A673 (cell line): ENCODE measurements around the gene RAB3C. TPM values are rescaled to one million over a fixed set of nuclear protein-coding genes. Genes with fewer than 3 reads are reported as not detected.

Source experiments
- BruUV-seq: library from RNA; stranded (reverse); fragments of 400-500 nt; replicated peaks from 2 replicates; lab custom pipeline; 2021; lab: Mats Ljungman, UMichigan
- CTCF ChIA-PET: fragments of 300-600 bp; sonication (Branson Sonifier 250); formaldehyde crosslinking; loops from one replicate; lab custom pipeline; 2022; ENCODE audit warnings: antibody characterized with exemption; lab: Charles Lee
- POLR2A ChIA-PET: fragments of 300-600 bp; sonication (Branson Sonifier 250); formaldehyde crosslinking; loops from one replicate; lab custom pipeline; 2022; ENCODE audit warnings: antibody characterized with exemption; ENCODE audit not compliant: low non-redundant PET; lab: Charles Lee
- DNase-seq: peaks from one replicate; pipeline ENCODE4 v3.0.0-alpha.2; 2015; ENCODE audit warnings: low spot score
- H3K27ac ChIP-seq: fragments of 200-600 bp; sonication (generic); 2 replicates; pipeline ENCODE4 v1.5.1; 2016; ENCODE audit warnings: mixed run types, low read depth, mild to moderate bottlenecking, mixed read lengths, antibody characterized with exemption, low read length; ENCODE audit not compliant: poor library complexity, severe bottlenecking
- H3K27me3 ChIP-seq: fragments of 200-600 bp; sonication (generic); replicated peaks from 2 replicates; pipeline ENCODE4 v1.6.1; 2017; ENCODE audit warnings: mixed run types, low read depth, mild to moderate bottlenecking, mixed read lengths, antibody characterized with exemption, low read length; ENCODE audit not compliant: insufficient read depth, poor library complexity
- H3K36me3 ChIP-seq: fragments of 200-600 bp; sonication (generic); 2 replicates; pipeline ENCODE4 v1.6.1; 2016; ENCODE audit warnings: mixed run types, mild to moderate bottlenecking, mixed read lengths, antibody characterized with exemption, low read length; ENCODE audit not compliant: insufficient read depth, poor library complexity, severe bottlenecking
- H3K4me1 ChIP-seq: fragments of 200-600 bp; sonication (generic); 2 replicates; pipeline ENCODE4 v1.6.1; 2017; ENCODE audit warnings: mixed run types, mild to moderate bottlenecking, mixed read lengths, antibody characterized with exemption, low read length; ENCODE audit not compliant: insufficient read depth, poor library complexity, severe bottlenecking
- H3K4me3 ChIP-seq: fragments of 200-600 bp; sonication (generic); 2 replicates; pipeline ENCODE4 v1.5.1; 2016; ENCODE audit warnings: low read depth, mixed run types, mild to moderate bottlenecking, mixed read lengths, low read length; ENCODE audit not compliant: poor library complexity, severe bottlenecking
- H3K9me3 ChIP-seq: fragments of 200-600 bp; sonication (generic); 2 replicates; pipeline ENCODE4 v1.6.1; 2016; ENCODE audit warnings: mixed run types, low read depth, mild to moderate bottlenecking, mixed read lengths, antibody characterized with exemption, low read length; ENCODE audit not compliant: poor library complexity, severe bottlenecking
- CTCF ChIP-seq: fragments of 300-800, 200-600 bp; sonication (generic); conservative IDR thresholded peaks from 2 replicates; pipeline ENCODE4 v1.5.1; 2017; ENCODE audit warnings: low read depth, mild to moderate bottlenecking, antibody characterized with exemption, low read length, moderate library complexity, mixed read lengths
- EZH2 ChIP-seq: fragments of 200-600 bp; sonication (generic); IDR thresholded peaks from 2 replicates; pipeline ENCODE4 v1.6.1; 2017; ENCODE audit warnings: borderline replicate concordance, low read depth, mild to moderate bottlenecking, mixed read lengths, antibody characterized with exemption, low read length; ENCODE audit not compliant: poor library complexity, severe bottlenecking
- intact Hi-C: fragments of 100-400 bp; cut with micrococcal nuclease; formaldehyde crosslinking; loops from one replicate; pipeline ENCODE4 v1.10.0; 2022; ENCODE audit not compliant: unreplicated experiment
- total RNA-seq: library from RNA; stranded (reverse); gene quantifications from 2 replicates; pipeline ENCODE4 v1.2.3, GENCODE V29; 2021

Gene RAB3C
- total RNA-seq, 1 experiment from 2014 or later, result 0.64 TPM

- no peaks in the 10 kb centered on the region for H3K4me1 ChIP-seq
- TF ChIP-seq CTCF (no peak), EZH2 (no peak)
- H3K9me3 ChIP-seq, result no peaks in the 10 kb centered on the region
- H3K4me3 ChIP-seq, result no peak overlapping the region
- H3K27ac ChIP-seq, result no peak overlapping the region
- POLR2A ChIA-PET, result no interaction called here
- no peak for DNase-seq
- no peaks in the 10 kb centered on the region for H3K27me3 ChIP-seq
- CTCF ChIA-PET, result no interaction called here
- H3K36me3 ChIP-seq, result no peaks in the 10 kb centered on the region
- intact Hi-C loops, result no loop called here
- BruUV-seq, result no TSS peak
Observed at GRCh38 chr5:58653521-58653920, 70.6 kb downstream of the RAB3C start.

- Histone ChIP-seq H3K27me3 (no peaks in the 10 kb centered on the region), H3K4me1 (peaks cover 15% of the 10 kb centered on the region), H3K4me3 (no peak overlapping the region), H3K36me3 (no peaks in the 10 kb centered on the region), H3K9me3 (no peaks in the 10 kb centered on the region), H3K27ac (no peak overlapping the region)
- intact Hi-C loops, result no loop called here
- peak; percentile 2 for DNase-seq
- POLR2A ChIA-PET, result no interaction called here
- BruUV-seq, result no TSS peak
- TF ChIP-seq EZH2 (no peak), CTCF (no peak)
- CTCF ChIA-PET, result no interaction called here
Observed at GRCh38 chr5:58666141-58666540, 83.3 kb downstream of the RAB3C start.

GRCh38 chr5:58666598-58667581 lies 84.0 kb downstream of the RAB3C start:
- Histone ChIP-seq H3K4me3 (no peak overlapping the region), H3K27me3 (no peaks in the 10 kb centered on the region), H3K27ac (no peak overlapping the region), H3K36me3 (no peaks in the 10 kb centered on the region), H3K9me3 (no peaks in the 10 kb centered on the region), H3K4me1 (peaks cover 15% of the 10 kb centered on the region)
- no peak for TF ChIP-seq EZH2
- TF ChIP-seq CTCF, result no peak
- ChIA-PET POLR2A (no interaction called here), CTCF (no interaction called here)
- BruUV-seq, result no TSS peak
- intact Hi-C loops, result no loop called here
- DNase-seq, result peak; percentile 50
